Measurements from ENCODE around the gene PHLDB3. TPM values are rescaled to one million over a fixed set of nuclear protein-coding genes. Genes with fewer than 3 reads are reported as not detected.

The PHLDB3 gene
- polyA plus RNA-seq, 1 experiment = 4.2 TPM

GRCh38 chr19:43471091-43471490, 33.5 kb downstream of the PHLDB3 start:
- POLR2A ChIA-PET = no interaction called here
- no peak for TF ChIP-seq CTCF (IDR thresholded peaks at IDR 0.05; ENCODE audit: low read depth, low read length)

GRCh38 chr19:43470288-43470687, 34.3 kb downstream of the PHLDB3 start:
- ChIA-PET CTCF (no interaction called here), POLR2A (no interaction called here)
- no peaks in the 10 kb centered on the region for H3K27me3 ChIP-seq (ENCODE audit: control insufficient read depth, insufficient read depth, low read length)
- peak; percentile 24 for DNase-seq (ENCODE audit: low read depth, low spot score)
- no peak overlapping the region for H3K4me3 ChIP-seq (ENCODE audit: low read depth, low read length)
- peaks cover 3% of the 10 kb centered on the region for H3K9me3 ChIP-seq (ENCODE audit: control insufficient read depth, insufficient read depth, low read length)
- H3K27ac ChIP-seq (ENCODE audit: low read depth, low read length) = no peak overlapping the region
- no peak for TF ChIP-seq CTCF (IDR thresholded peaks at IDR 0.05; ENCODE audit: low read depth, low read length)

More at GRCh38 chr19:43471091-43471490, 33.5 kb downstream of the PHLDB3 start:
- CTCF ChIA-PET = no interaction called here
- H3K4me3 ChIP-seq (ENCODE audit: low read depth, low read length) = no peak overlapping the region
- H3K9me3 ChIP-seq (ENCODE audit: control insufficient read depth, insufficient read depth, low read length) = no peaks in the 10 kb centered on the region
- H3K27me3 ChIP-seq (ENCODE audit: control insufficient read depth, insufficient read depth, low read length) = no peaks in the 10 kb centered on the region
- no peak for DNase-seq (ENCODE audit: low read depth, low spot score)
- H3K27ac ChIP-seq (ENCODE audit: low read depth, low read length) = no peak overlapping the region

DNA sequence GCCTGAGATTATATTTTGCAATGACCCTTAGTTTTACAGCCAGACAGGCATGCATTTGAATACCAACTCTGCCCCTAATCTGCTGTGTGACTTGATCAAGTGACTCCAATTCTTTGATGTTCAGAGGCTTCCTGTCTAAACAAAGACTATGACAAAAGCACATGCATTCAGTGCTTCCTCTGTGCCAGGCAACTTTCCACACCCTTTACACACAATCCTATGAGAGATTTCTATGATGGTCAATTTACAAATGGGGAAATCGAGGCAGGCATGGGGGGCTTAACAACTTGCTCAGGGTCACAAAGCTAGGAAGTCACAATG, 35.4 kb downstream of the PHLDB3 start:
- ChIA-PET CTCF (no interaction called here), POLR2A (no interaction called here)
- H3K27ac ChIP-seq (ENCODE audit: low read depth, low read length) = no peak overlapping the region
- peaks cover 10% of the 10 kb centered on the region for H3K9me3 ChIP-seq (ENCODE audit: control insufficient read depth, insufficient read depth, low read length)
- no peak for TF ChIP-seq CTCF (IDR thresholded peaks at IDR 0.05; ENCODE audit: low read depth, low read length)
- no peak for DNase-seq (ENCODE audit: low read depth, low spot score)
- H3K4me3 ChIP-seq (ENCODE audit: low read depth, low read length) = no peak overlapping the region
- no peaks in the 10 kb centered on the region for H3K27me3 ChIP-seq (ENCODE audit: control insufficient read depth, insufficient read depth, low read length)

DNA sequence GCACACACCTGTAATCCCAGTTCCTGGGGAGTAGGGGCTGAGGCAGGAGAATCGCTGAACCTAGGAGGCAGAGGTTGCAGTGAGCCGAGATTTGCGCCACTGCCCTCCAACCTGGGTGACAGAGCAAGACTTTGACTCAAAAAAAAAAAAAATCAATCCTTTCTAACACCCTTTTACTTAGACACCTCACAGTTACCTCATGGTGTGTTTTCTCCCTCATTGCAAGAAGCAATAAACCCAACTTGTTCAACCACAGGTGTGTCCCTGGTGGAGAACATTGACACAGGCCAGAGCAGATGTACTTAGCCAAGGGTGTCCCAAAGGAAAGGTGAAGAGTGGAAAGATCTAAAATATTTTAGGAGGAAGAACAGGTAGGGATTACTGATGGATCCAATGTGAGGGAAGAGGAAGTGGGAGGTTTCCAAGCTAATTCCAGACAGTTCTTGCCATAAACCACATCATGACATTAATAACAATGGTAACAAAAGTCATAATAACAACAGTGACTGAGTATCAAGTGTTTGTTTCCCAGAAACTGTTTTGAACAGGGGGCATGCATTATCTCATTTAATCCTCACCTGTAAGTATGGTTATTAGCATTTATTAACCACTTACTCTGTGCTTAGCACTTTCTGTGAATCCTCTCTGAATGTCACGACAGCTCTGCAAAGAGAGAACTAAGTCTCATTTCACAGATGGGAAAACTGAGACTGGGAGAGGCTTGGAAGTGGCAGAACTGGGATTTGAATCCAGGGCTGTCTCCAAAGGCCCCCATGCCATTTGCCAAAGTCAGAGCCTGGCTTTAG, 36.0 kb downstream of the PHLDB3 start:
- DNase-seq (ENCODE audit: low read depth, low spot score) = no peak
- Histone ChIP-seq H3K27me3 (ENCODE audit: control insufficient read depth, insufficient read depth, low read length) (no peaks in the 10 kb centered on the region), H3K27ac (ENCODE audit: low read depth, low read length) (no peak overlapping the region), H3K4me3 (ENCODE audit: low read depth, low read length) (no peak overlapping the region), H3K9me3 (ENCODE audit: control insufficient read depth, insufficient read depth, low read length) (peaks cover 11% of the 10 kb centered on the region)
- ChIA-PET POLR2A (no interaction called here), CTCF (interaction anchor here (1.1 kb wide), 1 partner anchor 22 kb away, joined by 3 read pairs; no protein-coding TSS in a partner anchor)
- no peak for TF ChIP-seq CTCF (IDR thresholded peaks at IDR 0.05; ENCODE audit: low read depth, low read length)

GRCh38 chr19:43467730-43468129, 36.8 kb downstream of the PHLDB3 start:
- DNase-seq (ENCODE audit: low read depth, low spot score) = no peak
- Histone ChIP-seq H3K27ac (ENCODE audit: low read depth, low read length) (no peak overlapping the region), H3K4me3 (ENCODE audit: low read depth, low read length) (no peak overlapping the region), H3K27me3 (ENCODE audit: control insufficient read depth, insufficient read depth, low read length) (peaks cover 2% of the 10 kb centered on the region), H3K9me3 (ENCODE audit: control insufficient read depth, insufficient read depth, low read length) (peaks cover 14% of the 10 kb centered on the region)
- TF ChIP-seq CTCF (IDR thresholded peaks at IDR 0.05; ENCODE audit: low read depth, low read length) = no peak
- ChIA-PET CTCF (interaction anchor here (1.1 kb wide), 1 partner anchor 21 kb away, joined by 3 read pairs; no protein-coding TSS in a partner anchor), POLR2A (no interaction called here)
